Measurements from ENCODE around the gene MGAT3. TPM values are rescaled to one million over a fixed set of nuclear protein-coding genes. Genes with fewer than 3 reads are reported as not detected.

MGAT3 gene
- total and polyA plus RNA-seq, 9 donors: 0.91 to 5.9 (median 2.1) TPM

GRCh38 chr22:39497429-39497828, 40.6 kb downstream of the MGAT3 start:
- DNase-seq: no peak
- intact Hi-C loops (cut with DNase I): loop anchor here in 1 of 4 donors (2.0 kb wide), 1 partner anchor 27 kb away; no protein-coding TSS in a partner anchor
- Histone ChIP-seq H3K36me3 (no peaks in the 10 kb centered on the region), H3K27me3 (no peaks in the 10 kb centered on the region), H3K4me3 (no peak overlapping the region), H3K9me3 (no peaks in the 10 kb centered on the region), H3K27ac (no peak overlapping the region), H3K4me1 (ENCODE audit: insufficient read depth) (peaks cover 9% of the 10 kb centered on the region)
- WGBS, 3 donors: 82 to 88% (median 84%) methylated on average over 8 of the region's 8 CpGs
- TF ChIP-seq CTCF (IDR thresholded peaks at IDR 0.05) (no peak), POLR2A (IDR thresholded peaks at IDR 0.05) (no peak), EP300 (IDR thresholded peaks at IDR 0.05) (no peak)

GRCh38 chr22:39498368-39498767, 41.6 kb downstream of the MGAT3 start:
- Histone ChIP-seq H3K27me3 (no peaks in the 10 kb centered on the region), H3K9me3 (no peaks in the 10 kb centered on the region), H3K4me3 (no peak overlapping the region), H3K36me3 (no peaks in the 10 kb centered on the region), H3K27ac (no peak overlapping the region), H3K4me1 (ENCODE audit: insufficient read depth) (peaks cover 12% of the 10 kb centered on the region)
- DNase-seq: no peak
- TF ChIP-seq EP300 (IDR thresholded peaks at IDR 0.05): no peak
- TF ChIP-seq CTCF (IDR thresholded peaks at IDR 0.05): no peak
- no peak for TF ChIP-seq POLR2A (IDR thresholded peaks at IDR 0.05)
- intact Hi-C loops (cut with DNase I): no loop called here
- 40 to 60% (median 41%) methylated on average over 2 of the region's 2 CpGs for WGBS, 3 donors

GRCh38 chr22:39498802-39499201, 42.0 kb downstream of the MGAT3 start:
- TF ChIP-seq POLR2A (IDR thresholded peaks at IDR 0.05): no peak
- no peak for TF ChIP-seq EP300 (IDR thresholded peaks at IDR 0.05)
- no peak for TF ChIP-seq CTCF (IDR thresholded peaks at IDR 0.05)
- DNase-seq: no peak
- H3K9me3 ChIP-seq: no peaks in the 10 kb centered on the region
- H3K36me3 ChIP-seq: no peaks in the 10 kb centered on the region
- intact Hi-C loops (cut with DNase I): no loop called here
- no peak overlapping the region for H3K27ac ChIP-seq
- H3K4me3 ChIP-seq: no peak overlapping the region
- WGBS, 3 donors: 53 to 72% (median 66%) methylated on average over 3 of the region's 3 CpGs
- H3K27me3 ChIP-seq: no peaks in the 10 kb centered on the region
- peaks cover 15% of the 10 kb centered on the region for H3K4me1 ChIP-seq (ENCODE audit: insufficient read depth)

- Histone ChIP-seq H3K27me3 (no peaks in the 10 kb centered on the region), H3K36me3 (no peaks in the 10 kb centered on the region), H3K4me3 (no peak overlapping the region), H3K27ac (no peak overlapping the region), H3K9me3 (no peaks in the 10 kb centered on the region), H3K4me1 (ENCODE audit: insufficient read depth) (peaks cover 15% of the 10 kb centered on the region)
- TF ChIP-seq EP300 (IDR thresholded peaks at IDR 0.05) (no peak), CTCF (IDR thresholded peaks at IDR 0.05) (no peak), POLR2A (IDR thresholded peaks at IDR 0.05) (no peak)
- intact Hi-C loops (cut with DNase I): loop anchor here in 3 of 4 donors (5.0 to 10.0 kb wide), 3 partner anchors 95 to 325 kb away; partner anchors contain the start of gene RPL3 (in 1 of the 3)
- 64 to 72% (median 66%) methylated on average over 6 of the region's 6 CpGs for WGBS, 3 donors
- DNase-seq: no peak
These were observed 43.3 kb downstream of the MGAT3 start for GRCh38 chr22:39500101-39500500.
